GM23338 (cell line): ENCODE measurements around the gene PDCD2L. TPM values are rescaled to one million over a fixed set of nuclear protein-coding genes. Genes with fewer than 3 reads are reported as not detected.

Source experiments
- ATAC-seq: fragments of 200-7000 bp; cut with Tn5 transposase; 3 replicates; pipeline ENCODE4 v1.9.1; 2020
- DNase-seq: peaks from one replicate; pipeline ENCODE4 v3.0.0-alpha.2; 2015; ENCODE audit warnings: low spot score
- H2AFZ ChIP-seq: fragments of 200-600 bp; sonication (generic); 2 replicates; pipeline ENCODE4 v1.8.0; 2016; ENCODE audit warnings: antibody characterized with exemption, mild to moderate bottlenecking, moderate library complexity
- H3F3A ChIP-seq: fragments of 200-600 bp; sonication (generic); replicated peaks from 2 replicates; pipeline ENCODE4 v1.8.0; 2017; ENCODE audit warnings: antibody characterized with exemption, mixed run types, low read depth
- H3K27ac ChIP-seq: fragments of 200-600 bp; sonication (generic); 2 replicates; pipeline ENCODE4 v1.6.1; 2016; ENCODE audit warnings: low read depth
- H3K27me3 ChIP-seq: fragments of 200-600 bp; sonication (generic); 2 replicates; pipeline ENCODE4 v1.8.0; 2016; ENCODE audit warnings: mild to moderate bottlenecking, mixed run types, moderate library complexity; ENCODE audit not compliant: insufficient read depth
- H3K36me3 ChIP-seq: fragments of 200-600 bp; sonication (generic); 2 replicates; pipeline ENCODE4 v1.8.0; 2016; ENCODE audit warnings: mild to moderate bottlenecking; ENCODE audit not compliant: insufficient read depth
- H3K4me1 ChIP-seq: fragments of 200-600 bp; sonication (generic); 2 replicates; pipeline ENCODE4 v1.8.0; 2016; ENCODE audit warnings: mild to moderate bottlenecking, moderate library complexity; ENCODE audit not compliant: insufficient read depth
- H3K4me2 ChIP-seq: fragments of 200-600 bp; sonication (generic); 2 replicates; pipeline ENCODE4 v1.7.1; 2017; ENCODE audit warnings: mixed run types
- H3K4me3 ChIP-seq: fragments of 200-600 bp; sonication (generic); 2 replicates; pipeline ENCODE4 v1.6.1; 2016; ENCODE audit warnings: mixed run types
- H3K79me2 ChIP-seq: fragments of 200-600 bp; sonication (generic); replicated peaks from 2 replicates; pipeline ENCODE4 v1.8.0; 2017; ENCODE audit warnings: mild to moderate bottlenecking; ENCODE audit not compliant: insufficient read depth
- H3K9me2 ChIP-seq: fragments of 200-600 bp; sonication (generic); 2 replicates; pipeline ENCODE4 v1.8.0; 2017; ENCODE audit not compliant: insufficient read depth
- H4K20me1 ChIP-seq: fragments of 200-600 bp; sonication (generic); replicated peaks from 2 replicates; pipeline ENCODE4 v1.8.0; 2017; ENCODE audit warnings: mild to moderate bottlenecking; ENCODE audit not compliant: insufficient read depth
- H3K27ac Mint-ChIP-seq: 2 replicates; pipeline ENCODE4 v1.8.0; 2020; ENCODE audit warnings: inconsistent platforms, mild to moderate bottlenecking, moderate library complexity, mixed read lengths
- H3K27me3 Mint-ChIP-seq: 3 replicates; pipeline ENCODE4 v1.8.0; 2022; ENCODE audit warnings: low read depth, mild to moderate bottlenecking, moderate library complexity, mixed read lengths, inconsistent platforms; ENCODE audit not compliant: insufficient read depth, poor library complexity
- H3K36me3 Mint-ChIP-seq: 3 replicates; pipeline ENCODE4 v1.8.0; 2021; ENCODE audit warnings: low read depth, mild to moderate bottlenecking, inconsistent platforms, moderate library complexity, mixed read lengths
- H3K4me1 Mint-ChIP-seq: 3 replicates; pipeline ENCODE4 v1.8.0; 2020; ENCODE audit warnings: mild to moderate bottlenecking, inconsistent platforms, mixed read lengths
- H3K4me3 Mint-ChIP-seq: 3 replicates; pipeline ENCODE4 v1.8.0; 2021; ENCODE audit warnings: moderate library complexity, mild to moderate bottlenecking, inconsistent platforms, mixed read lengths
- H3K9me3 Mint-ChIP-seq: 3 replicates; pipeline ENCODE4 v1.8.0; 2020; ENCODE audit warnings: moderate library complexity, mild to moderate bottlenecking, inconsistent platforms, mixed read lengths
- CREB1 ChIP-seq: fragments of 250-450 bp; sonication (Bioruptor Pico); IDR thresholded peaks from 2 replicates; pipeline ENCODE4 v1.5.0; 2020; ENCODE audit warnings: low read depth, mild to moderate bottlenecking, moderate library complexity
- CTCF ChIP-seq, 2 experiments: fragments of 200-600 bp in 1 of 2; sonication (generic) in 1 of 2; conservative IDR thresholded peaks; 2 replicates each; pipeline versions ENCODE4 v1.5.1 to v1.6.1; 2016 to 2017; ENCODE audit warnings: antibody characterized with exemption in 2 of 2, low read depth in 2 of 2, mild to moderate bottlenecking in 2 of 2, moderate library complexity in 1 of 2
- EZH2 ChIP-seq: fragments of 200-600 bp; sonication (generic); IDR thresholded peaks from one replicate; pipeline ENCODE4 v1.8.0; 2017; ENCODE audit warnings: antibody characterized with exemption, mild to moderate bottlenecking, low read depth; ENCODE audit not compliant: unreplicated experiment
- EZH2phosphoT487 ChIP-seq: fragments of 200-600 bp; sonication (generic); IDR thresholded peaks from one replicate; pipeline ENCODE4 v1.8.1; 2018; ENCODE audit warnings: antibody characterized with exemption; ENCODE audit not compliant: unreplicated experiment
- JUNB ChIP-seq: IDR thresholded peaks from one replicate; pipeline ENCODE4 v1.6.1; 2016; ENCODE audit warnings: antibody characterized with exemption; ENCODE audit not compliant: unreplicated experiment
- POLR2AphosphoS5 ChIP-seq: IDR thresholded peaks from 2 replicates; pipeline ENCODE4 v1.6.1; 2016; ENCODE audit warnings: antibody characterized with exemption, low read depth
- REST ChIP-seq: IDR thresholded peaks from one replicate; pipeline ENCODE4 v1.6.1; 2018; ENCODE audit warnings: antibody characterized with exemption; ENCODE audit not compliant: unreplicated experiment
- STAT1 ChIP-seq: IDR thresholded peaks from one replicate; pipeline ENCODE4 v1.6.1; 2016; ENCODE audit warnings: antibody characterized with exemption; ENCODE audit not compliant: unreplicated experiment
- polyA plus RNA-seq: library from polyadenylated mRNA; unstranded; fragments of >200 nt; fragmentation: Nextera tagmentation; extraction: Ambion mirVana; gene quantifications from 2 replicates; pipeline ENCODE4 v1.2.1, GENCODE V29; 2016
- total RNA-seq: library from RNA; depleted of rRNA; stranded (reverse); fragments of >200 nt; shearing (Covaris generic); gene quantifications from 2 replicates; pipeline ENCODE4 v1.2.3, GENCODE V29; 2014

Gene PDCD2L
- total and polyA plus RNA-seq, 2 experiments from 2014 or later = 61.3 to 67.2 TPM

DNA sequence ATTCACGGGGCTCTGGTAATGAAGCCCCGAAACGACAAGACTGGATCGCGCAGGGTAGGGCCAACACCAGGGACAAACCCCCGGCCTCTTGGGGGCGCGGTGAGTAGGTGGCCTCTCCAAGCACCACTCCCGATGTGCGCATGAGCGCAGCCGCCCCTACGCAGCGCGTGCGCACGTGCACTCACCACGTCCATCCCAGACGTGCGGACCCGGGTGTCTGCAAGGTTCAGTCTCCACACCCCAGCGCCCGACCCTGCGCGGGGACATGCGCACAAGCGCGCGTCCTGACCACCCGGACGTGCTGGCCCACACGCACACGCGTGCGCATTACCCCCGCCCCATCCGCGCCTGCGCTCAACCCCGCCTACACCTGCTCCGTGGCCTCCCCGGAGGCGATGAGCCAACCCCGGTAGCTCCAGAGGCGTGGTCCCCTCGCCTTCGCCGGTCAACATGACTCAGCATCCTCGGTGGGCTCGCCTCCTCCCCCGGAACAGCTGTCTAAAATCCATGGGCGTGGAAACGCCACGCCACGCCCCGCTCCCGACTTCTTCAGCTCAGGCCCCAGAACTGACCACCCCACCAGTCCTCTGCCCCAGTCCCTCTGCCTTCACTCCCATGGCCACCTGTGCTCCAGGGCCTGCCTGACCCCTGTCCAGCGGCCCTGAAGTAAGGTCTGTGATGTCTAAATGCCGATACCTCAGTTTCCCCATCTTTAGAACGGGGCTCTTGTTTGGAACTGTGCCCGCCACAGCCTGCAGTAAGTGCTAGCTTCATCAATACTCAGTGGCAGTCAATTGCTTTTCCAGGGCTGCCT is 44.9 kb upstream of the PDCD2L start:
- DNase-seq = peak; percentile 96
- Histone ChIP-seq H4K20me1 (no peaks in the 10 kb centered on the region), H3F3A (peaks cover 18% of the 10 kb centered on the region), H3K79me2 (no peaks in the 10 kb centered on the region), H3K9me2 (no peaks in the 10 kb centered on the region), H2AFZ (peak overlapping the region; percentile 100), H3K4me3 (peak overlapping the region; percentile 69), H3K4me2 (peak overlapping the region; percentile 91), H3K27me3 (no peaks in the 10 kb centered on the region), H3K4me1 (peaks cover 15% of the 10 kb centered on the region), H3K36me3 (no peaks in the 10 kb centered on the region), H3K27ac (peak overlapping the region; percentile 90)
- peaks cover 4% of the 10 kb centered on the region; the same call in 1 of the 3 replicates for H3K36me3 Mint-ChIP-seq
- TF ChIP-seq REST (no peak), CTCF (conservative IDR thresholded peaks at IDR 0.05; ENCODE audit: low read depth in 2 of 2) (peak; percentile 62 to 71), EZH2phosphoT487 (no peak), EZH2 (no peak), STAT1 (no peak), POLR2AphosphoS5 (peak; percentile 86), JUNB (no peak), CREB1 (CRISPR knock-in tag) (peak; percentile 55; the same call in 1 of the 2 replicates)
- peak overlapping the region; percentile 73 for H3K4me3 Mint-ChIP-seq
- peaks cover 23% of the 10 kb centered on the region for H3K4me1 Mint-ChIP-seq
- peak overlapping the region; percentile 96 for H3K27ac Mint-ChIP-seq
- peak; percentile 87 for ATAC-seq
- no peaks in the 10 kb centered on the region; the same call in 2 of the 3 replicates for H3K9me3 Mint-ChIP-seq
- H3K27me3 Mint-ChIP-seq = peaks cover 23% of the 10 kb centered on the region

- Histone ChIP-seq H3K27me3 (no peaks in the 10 kb centered on the region), H3K79me2 (no peaks in the 10 kb centered on the region), H3F3A (peaks cover 22% of the 10 kb centered on the region), H4K20me1 (no peaks in the 10 kb centered on the region), H3K27ac (peak overlapping the region; percentile 90), H3K4me1 (peaks cover 19% of the 10 kb centered on the region), H2AFZ (peak overlapping the region; percentile 52; the same call in 1 of the 2 replicates), H3K9me2 (no peaks in the 10 kb centered on the region), H3K36me3 (no peaks in the 10 kb centered on the region), H3K4me2 (peak overlapping the region; percentile 91), H3K4me3 (peak overlapping the region; percentile 69)
- ATAC-seq (no peak; the same call in 2 of the 3 replicates), DNase-seq (no peak)
- Mint-ChIP-seq H3K9me3 (no peaks in the 10 kb centered on the region; the same call in 2 of the 3 replicates), H3K27me3 (peaks cover 24% of the 10 kb centered on the region), H3K4me3 (peak overlapping the region; percentile 73), H3K4me1 (peaks cover 27% of the 10 kb centered on the region), H3K36me3 (0 out of 3 replicates have a peak, but pooled peaks cover 4% of the 10 kb centered on the region), H3K27ac (peak overlapping the region; percentile 96)
- TF ChIP-seq STAT1 = no peak
Measured at GRCh38 chr19:34359954-34360315, 44.3 kb upstream of the PDCD2L start.
